GM12873 (cell line): ENCODE data around the gene IP6K1.

Source experiments
- TF ChIP-seq, protein P1 (sequence below): IDR thresholded peaks from 2 replicates; pipeline ENCODE4 v1.5.1; 2012; ENCODE audit warnings: low read depth, mild to moderate bottlenecking, moderate library complexity, low read length, control low read depth; ENCODE audit not compliant: insufficient read depth; ENCODE audit errors: missing control alignments

The IP6K1 gene

DNA sequence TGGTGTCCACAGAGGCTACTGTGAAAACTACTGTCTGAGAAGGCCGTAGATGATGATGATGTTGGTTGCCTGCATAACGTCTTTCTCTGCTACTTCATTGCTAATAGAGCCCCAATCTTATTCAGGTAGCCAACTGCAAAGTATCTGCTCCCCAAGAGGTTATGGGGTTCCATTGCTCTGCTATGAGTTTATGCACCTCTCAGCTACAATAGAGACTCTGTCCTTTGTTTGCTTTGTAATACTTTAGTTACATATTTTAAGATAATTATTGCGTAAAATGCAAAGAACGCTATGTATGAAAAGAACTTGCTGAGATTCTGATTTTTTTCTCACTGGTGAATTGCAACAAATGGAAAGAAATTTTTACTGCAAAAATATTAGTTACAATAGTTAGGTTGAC, 34.8 kb downstream of the IP6K1 start:
- TF ChIP-seq, protein P1, sequence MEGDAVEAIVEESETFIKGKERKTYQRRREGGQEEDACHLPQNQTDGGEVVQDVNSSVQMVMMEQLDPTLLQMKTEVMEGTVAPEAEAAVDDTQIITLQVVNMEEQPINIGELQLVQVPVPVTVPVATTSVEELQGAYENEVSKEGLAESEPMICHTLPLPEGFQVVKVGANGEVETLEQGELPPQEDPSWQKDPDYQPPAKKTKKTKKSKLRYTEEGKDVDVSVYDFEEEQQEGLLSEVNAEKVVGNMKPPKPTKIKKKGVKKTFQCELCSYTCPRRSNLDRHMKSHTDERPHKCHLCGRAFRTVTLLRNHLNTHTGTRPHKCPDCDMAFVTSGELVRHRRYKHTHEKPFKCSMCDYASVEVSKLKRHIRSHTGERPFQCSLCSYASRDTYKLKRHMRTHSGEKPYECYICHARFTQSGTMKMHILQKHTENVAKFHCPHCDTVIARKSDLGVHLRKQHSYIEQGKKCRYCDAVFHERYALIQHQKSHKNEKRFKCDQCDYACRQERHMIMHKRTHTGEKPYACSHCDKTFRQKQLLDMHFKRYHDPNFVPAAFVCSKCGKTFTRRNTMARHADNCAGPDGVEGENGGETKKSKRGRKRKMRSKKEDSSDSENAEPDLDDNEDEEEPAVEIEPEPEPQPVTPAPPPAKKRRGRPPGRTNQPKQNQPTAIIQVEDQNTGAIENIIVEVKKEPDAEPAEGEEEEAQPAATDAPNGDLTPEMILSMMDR = no peak

DNA sequence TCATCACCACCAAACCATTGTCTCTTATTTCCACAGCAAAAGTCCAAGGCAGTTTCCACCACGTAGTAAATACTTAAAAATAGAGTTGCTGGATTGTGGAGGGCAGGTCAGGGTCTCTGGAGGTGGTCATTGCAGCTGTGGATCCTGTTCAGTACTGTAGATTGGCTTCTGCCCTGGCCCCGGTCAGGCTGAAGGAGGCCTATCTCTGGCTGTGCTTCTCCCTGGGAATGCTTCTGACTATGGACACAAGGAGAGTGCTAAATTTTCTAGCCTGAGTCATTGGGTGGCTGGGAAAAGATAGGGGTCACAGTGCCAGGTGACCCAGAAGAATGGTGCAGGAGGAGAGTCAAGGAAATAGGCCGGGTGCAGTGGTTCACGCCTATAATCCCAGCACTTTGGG, 36.3 kb downstream of the IP6K1 start:
- TF ChIP-seq, protein P1 = no peak

DNA sequence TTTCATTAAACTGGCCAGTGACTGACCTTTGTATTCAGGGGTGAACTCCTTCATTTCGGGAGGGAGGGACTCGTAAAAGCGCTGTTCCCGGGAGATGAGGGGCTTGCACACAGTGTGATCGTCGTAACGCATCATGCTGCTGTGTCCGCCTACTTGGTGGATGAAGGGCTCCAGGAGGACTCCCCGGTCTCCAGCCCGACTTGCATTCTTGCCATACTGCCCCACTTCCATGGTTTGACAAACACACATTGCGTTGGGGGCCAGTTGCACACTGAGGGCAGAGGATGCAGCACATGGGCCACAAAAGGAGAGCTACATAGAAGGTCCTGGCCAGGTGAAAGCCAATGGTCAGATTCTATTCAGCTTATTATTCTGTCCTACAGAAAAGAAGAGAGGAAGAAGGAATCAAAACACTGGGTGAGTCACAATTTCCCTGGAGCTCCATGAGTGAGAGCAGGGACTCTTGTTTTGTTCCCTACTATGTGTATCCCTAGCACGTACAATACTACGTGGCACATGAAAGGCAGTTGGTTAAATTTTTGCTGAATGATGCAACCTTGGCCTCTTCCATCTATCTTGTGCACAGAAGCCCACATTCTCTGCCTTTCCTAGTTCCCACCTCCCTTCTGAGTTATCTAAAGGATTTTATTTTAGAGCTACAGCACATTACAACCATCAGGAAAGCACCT, 38.4 kb downstream of the IP6K1 start:
- TF ChIP-seq, protein P1 = no peak

DNA sequence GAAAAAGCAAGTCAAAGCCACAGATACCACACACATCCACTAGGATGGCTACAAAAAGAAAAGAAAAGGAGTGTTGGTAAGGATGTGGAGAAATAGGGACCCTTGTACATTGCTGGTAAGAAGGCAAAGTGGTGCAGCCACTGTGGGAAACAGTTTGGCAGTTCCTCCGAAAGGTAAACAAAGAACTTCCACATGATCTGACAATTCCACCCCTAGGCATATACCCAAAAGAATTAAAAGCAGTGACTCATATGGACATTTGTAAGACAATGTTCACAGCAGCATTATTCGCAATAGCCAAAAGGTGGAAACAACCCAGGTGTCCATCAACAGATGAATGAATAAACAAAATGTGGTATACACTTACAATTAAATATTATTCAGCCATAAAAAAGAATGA, 40.4 kb downstream of the IP6K1 start:
- TF ChIP-seq, protein P1 = no peak

DNA sequence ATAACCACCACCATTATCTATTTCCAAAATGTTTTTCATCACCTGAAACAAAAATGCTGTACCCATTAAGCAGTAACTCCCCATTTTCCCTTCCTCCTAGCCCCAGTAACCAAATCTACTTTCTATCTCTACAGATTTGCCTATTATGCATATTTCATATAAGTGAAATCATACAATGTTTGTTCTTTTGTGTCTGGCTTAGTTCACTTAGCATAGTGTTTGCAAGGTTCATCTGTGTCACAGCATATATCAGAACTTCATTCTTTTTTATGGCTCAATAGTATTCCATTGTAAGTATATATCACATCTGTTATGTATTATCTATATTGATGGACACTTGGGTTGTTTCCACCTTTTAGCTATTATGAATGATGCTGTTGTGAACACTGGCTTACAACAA, 45.9 kb downstream of the IP6K1 start:
- TF ChIP-seq, protein P1 = no peak

DNA sequence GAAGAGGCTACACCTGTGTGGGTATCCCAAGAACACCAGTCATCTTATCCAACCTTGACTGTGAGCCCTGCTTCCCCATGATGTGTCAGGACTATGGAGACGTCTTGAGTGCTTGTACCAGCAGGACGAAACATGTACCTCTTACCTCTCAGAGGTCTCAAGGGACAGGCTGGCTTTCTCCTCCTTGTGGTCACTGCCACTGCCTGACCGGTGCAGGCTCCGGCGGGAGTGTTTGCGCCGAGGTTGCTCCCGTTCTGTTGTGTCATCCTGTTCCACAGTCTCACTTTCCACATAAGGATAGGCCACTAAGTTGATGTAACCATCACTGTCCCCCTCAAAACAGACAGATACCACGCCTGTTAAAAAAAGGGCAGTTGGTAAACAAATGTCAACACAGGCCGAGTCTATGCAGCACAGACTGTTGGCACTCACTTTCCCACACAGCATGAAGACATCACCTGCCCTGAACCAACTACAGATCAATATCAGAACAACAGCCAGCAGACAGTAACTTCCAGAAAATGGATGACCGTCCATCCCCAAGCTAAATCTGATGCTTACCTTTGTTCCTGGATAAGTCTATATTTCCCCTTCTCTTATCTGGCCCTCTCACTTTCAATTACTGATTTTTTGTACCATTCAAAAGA, 48.2 kb downstream of the IP6K1 start:
- TF ChIP-seq, protein P1 = no peak

DNA sequence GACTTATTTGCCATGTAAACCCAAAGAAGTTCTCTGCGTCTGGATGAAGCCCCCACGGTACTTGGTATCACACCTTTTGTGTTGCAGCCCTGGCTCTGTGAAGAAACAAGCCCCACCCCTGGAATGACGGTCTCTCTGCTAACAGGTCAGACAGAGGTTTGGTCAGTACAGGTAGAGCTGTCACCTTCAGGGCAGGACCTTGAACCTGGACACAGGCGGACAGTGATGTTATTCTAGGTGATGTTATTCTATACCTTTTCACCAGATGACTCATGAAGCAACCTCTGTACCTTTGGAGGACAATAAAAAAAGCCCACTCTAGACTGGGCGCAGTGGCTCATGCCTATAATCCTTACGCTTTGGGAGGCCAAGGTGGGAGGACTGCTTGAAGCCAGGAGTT, 51.6 kb downstream of the IP6K1 start:
- TF ChIP-seq, protein P1 = no peak
